GM23338 (cell line): ENCODE data around the gene TESMIN. TPM values are rescaled to one million over a fixed set of nuclear protein-coding genes. Genes with fewer than 3 reads are reported as not detected.

Experiments used
- ATAC-seq: fragments of 200-7000 bp; cut with Tn5 transposase; 3 replicates; pipeline ENCODE4 v1.9.1; 2020
- DNase-seq: peaks from one replicate; pipeline ENCODE4 v3.0.0-alpha.2; 2015; ENCODE audit warnings: low spot score
- H2AFZ ChIP-seq: fragments of 200-600 bp; sonication (generic); 2 replicates; pipeline ENCODE4 v1.8.0; 2016; ENCODE audit warnings: antibody characterized with exemption, mild to moderate bottlenecking, moderate library complexity
- H3F3A ChIP-seq: fragments of 200-600 bp; sonication (generic); replicated peaks from 2 replicates; pipeline ENCODE4 v1.8.0; 2017; ENCODE audit warnings: antibody characterized with exemption, mixed run types, low read depth
- H3K27ac ChIP-seq: fragments of 200-600 bp; sonication (generic); 2 replicates; pipeline ENCODE4 v1.6.1; 2016; ENCODE audit warnings: low read depth
- H3K27me3 ChIP-seq: fragments of 200-600 bp; sonication (generic); 2 replicates; pipeline ENCODE4 v1.8.0; 2016; ENCODE audit warnings: mild to moderate bottlenecking, mixed run types, moderate library complexity; ENCODE audit not compliant: insufficient read depth
- H3K36me3 ChIP-seq: fragments of 200-600 bp; sonication (generic); 2 replicates; pipeline ENCODE4 v1.8.0; 2016; ENCODE audit warnings: mild to moderate bottlenecking; ENCODE audit not compliant: insufficient read depth
- H3K4me1 ChIP-seq: fragments of 200-600 bp; sonication (generic); 2 replicates; pipeline ENCODE4 v1.8.0; 2016; ENCODE audit warnings: mild to moderate bottlenecking, moderate library complexity; ENCODE audit not compliant: insufficient read depth
- H3K4me2 ChIP-seq: fragments of 200-600 bp; sonication (generic); 2 replicates; pipeline ENCODE4 v1.7.1; 2017; ENCODE audit warnings: mixed run types
- H3K4me3 ChIP-seq: fragments of 200-600 bp; sonication (generic); 2 replicates; pipeline ENCODE4 v1.6.1; 2016; ENCODE audit warnings: mixed run types
- H3K79me2 ChIP-seq: fragments of 200-600 bp; sonication (generic); replicated peaks from 2 replicates; pipeline ENCODE4 v1.8.0; 2017; ENCODE audit warnings: mild to moderate bottlenecking; ENCODE audit not compliant: insufficient read depth
- H3K9me2 ChIP-seq: fragments of 200-600 bp; sonication (generic); 2 replicates; pipeline ENCODE4 v1.8.0; 2017; ENCODE audit not compliant: insufficient read depth
- H4K20me1 ChIP-seq: fragments of 200-600 bp; sonication (generic); replicated peaks from 2 replicates; pipeline ENCODE4 v1.8.0; 2017; ENCODE audit warnings: mild to moderate bottlenecking; ENCODE audit not compliant: insufficient read depth
- H3K27ac Mint-ChIP-seq: 2 replicates; pipeline ENCODE4 v1.8.0; 2020; ENCODE audit warnings: inconsistent platforms, mild to moderate bottlenecking, moderate library complexity, mixed read lengths
- H3K27me3 Mint-ChIP-seq: 3 replicates; pipeline ENCODE4 v1.8.0; 2022; ENCODE audit warnings: low read depth, mild to moderate bottlenecking, moderate library complexity, mixed read lengths, inconsistent platforms; ENCODE audit not compliant: insufficient read depth, poor library complexity
- H3K36me3 Mint-ChIP-seq: 3 replicates; pipeline ENCODE4 v1.8.0; 2021; ENCODE audit warnings: low read depth, mild to moderate bottlenecking, inconsistent platforms, moderate library complexity, mixed read lengths
- H3K4me1 Mint-ChIP-seq: 3 replicates; pipeline ENCODE4 v1.8.0; 2020; ENCODE audit warnings: mild to moderate bottlenecking, inconsistent platforms, mixed read lengths
- H3K4me3 Mint-ChIP-seq: 3 replicates; pipeline ENCODE4 v1.8.0; 2021; ENCODE audit warnings: moderate library complexity, mild to moderate bottlenecking, inconsistent platforms, mixed read lengths
- H3K9me3 Mint-ChIP-seq: 3 replicates; pipeline ENCODE4 v1.8.0; 2020; ENCODE audit warnings: moderate library complexity, mild to moderate bottlenecking, inconsistent platforms, mixed read lengths
- CREB1 ChIP-seq: fragments of 250-450 bp; sonication (Bioruptor Pico); IDR thresholded peaks from 2 replicates; pipeline ENCODE4 v1.5.0; 2020; ENCODE audit warnings: low read depth, mild to moderate bottlenecking, moderate library complexity
- EZH2 ChIP-seq: fragments of 200-600 bp; sonication (generic); IDR thresholded peaks from one replicate; pipeline ENCODE4 v1.8.0; 2017; ENCODE audit warnings: antibody characterized with exemption, mild to moderate bottlenecking, low read depth; ENCODE audit not compliant: unreplicated experiment
- EZH2phosphoT487 ChIP-seq: fragments of 200-600 bp; sonication (generic); IDR thresholded peaks from one replicate; pipeline ENCODE4 v1.8.1; 2018; ENCODE audit warnings: antibody characterized with exemption; ENCODE audit not compliant: unreplicated experiment
- JUNB ChIP-seq: IDR thresholded peaks from one replicate; pipeline ENCODE4 v1.6.1; 2016; ENCODE audit warnings: antibody characterized with exemption; ENCODE audit not compliant: unreplicated experiment
- STAT1 ChIP-seq: IDR thresholded peaks from one replicate; pipeline ENCODE4 v1.6.1; 2016; ENCODE audit warnings: antibody characterized with exemption; ENCODE audit not compliant: unreplicated experiment
- ZNF114 ChIP-seq: fragments of 250-450 bp; sonication (Bioruptor Pico); IDR thresholded peaks from 2 replicates; pipeline ENCODE4 v1.5.0; 2020; ENCODE audit warnings: mild to moderate bottlenecking, moderate library complexity
- ZNF331 ChIP-seq: fragments of 250-450 bp; sonication (Bioruptor Pico); IDR thresholded peaks from 2 replicates; pipeline ENCODE4 v1.5.0; 2020; ENCODE audit warnings: low read depth, mild to moderate bottlenecking, moderate library complexity
- polyA plus RNA-seq: library from polyadenylated mRNA; unstranded; fragments of >200 nt; fragmentation: Nextera tagmentation; extraction: Ambion mirVana; gene quantifications from 2 replicates; pipeline ENCODE4 v1.2.1, GENCODE V29; 2016
- total RNA-seq: library from RNA; depleted of rRNA; stranded (reverse); fragments of >200 nt; shearing (Covaris generic); gene quantifications from 2 replicates; pipeline ENCODE4 v1.2.3, GENCODE V29; 2014
- TF ChIP-seq, protein P1 (sequence below): fragments of 250-450 bp; sonication (Bioruptor Pico); IDR thresholded peaks from 2 replicates; pipeline ENCODE4 v1.5.0; 2020; ENCODE audit warnings: mild to moderate bottlenecking, moderate library complexity
- TF ChIP-seq, protein P2 (sequence below), 2 experiments: fragments of 200-600 bp in 1 of 2; sonication (generic) in 1 of 2; conservative IDR thresholded peaks; 2 replicates each; pipeline versions ENCODE4 v1.5.1 to v1.6.1; 2016 to 2017; ENCODE audit warnings: antibody characterized with exemption in 2 of 2, low read depth in 2 of 2, mild to moderate bottlenecking in 2 of 2, moderate library complexity in 1 of 2
- TF ChIP-seq, protein P3 (sequence below): IDR thresholded peaks from one replicate; pipeline ENCODE4 v1.6.1; 2018; ENCODE audit warnings: antibody characterized with exemption; ENCODE audit not compliant: unreplicated experiment
- TF ChIP-seq, protein P4 (sequence below): IDR thresholded peaks from 2 replicates; pipeline ENCODE4 v1.6.1; 2016; ENCODE audit warnings: antibody characterized with exemption

Gene TESMIN
- total and polyA plus RNA-seq, 2 experiments from 2014 or later: 54.5 to 64.6 TPM

DNA sequence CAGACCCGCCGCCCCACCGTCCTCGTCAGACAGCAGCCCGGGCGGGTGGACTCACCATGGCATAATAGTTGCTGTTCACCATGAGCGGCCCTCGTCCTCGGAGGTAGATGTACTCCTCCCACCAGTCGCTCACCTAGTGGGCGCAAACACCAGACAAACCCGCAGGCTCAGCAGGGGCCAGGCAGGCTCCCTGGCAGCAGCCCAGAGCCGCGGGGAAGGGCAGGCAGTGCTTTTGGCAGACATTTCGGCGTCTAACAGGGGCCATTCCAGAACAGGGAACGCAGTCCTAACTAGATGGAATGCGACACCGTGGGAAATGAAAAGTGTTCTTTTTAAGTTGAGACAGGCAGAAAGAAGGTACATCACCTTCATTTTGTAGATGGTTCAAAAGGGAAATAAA lies 45.5 kb upstream of the TESMIN start:
- no peak overlapping the region for H3K4me3 ChIP-seq
- H3K9me2 ChIP-seq: no peaks in the 10 kb centered on the region
- H3K4me2 ChIP-seq: no peak overlapping the region
- H3F3A ChIP-seq: no peaks in the 10 kb centered on the region
- H4K20me1 ChIP-seq: no peaks in the 10 kb centered on the region
- Mint-ChIP-seq H3K27me3 (peaks cover 5% of the 10 kb centered on the region), H3K9me3 (peaks cover under 1% of the 10 kb centered on the region; the same call in 1 of the 3 replicates), H3K27ac (no peak overlapping the region), H3K4me3 (no peak overlapping the region), H3K36me3 (peaks cover 3% of the 10 kb centered on the region; the same call in 2 of the 3 replicates), H3K4me1 (peaks cover 3% of the 10 kb centered on the region; the same call in 2 of the 3 replicates)
- H2AFZ ChIP-seq: no peak overlapping the region
- ATAC-seq: no peak
- H3K36me3 ChIP-seq: no peaks in the 10 kb centered on the region; the same call in 1 of the 2 replicates
- no peaks in the 10 kb centered on the region for H3K4me1 ChIP-seq
- no peaks in the 10 kb centered on the region for H3K79me2 ChIP-seq
- TF ChIP-seq, protein P1, sequence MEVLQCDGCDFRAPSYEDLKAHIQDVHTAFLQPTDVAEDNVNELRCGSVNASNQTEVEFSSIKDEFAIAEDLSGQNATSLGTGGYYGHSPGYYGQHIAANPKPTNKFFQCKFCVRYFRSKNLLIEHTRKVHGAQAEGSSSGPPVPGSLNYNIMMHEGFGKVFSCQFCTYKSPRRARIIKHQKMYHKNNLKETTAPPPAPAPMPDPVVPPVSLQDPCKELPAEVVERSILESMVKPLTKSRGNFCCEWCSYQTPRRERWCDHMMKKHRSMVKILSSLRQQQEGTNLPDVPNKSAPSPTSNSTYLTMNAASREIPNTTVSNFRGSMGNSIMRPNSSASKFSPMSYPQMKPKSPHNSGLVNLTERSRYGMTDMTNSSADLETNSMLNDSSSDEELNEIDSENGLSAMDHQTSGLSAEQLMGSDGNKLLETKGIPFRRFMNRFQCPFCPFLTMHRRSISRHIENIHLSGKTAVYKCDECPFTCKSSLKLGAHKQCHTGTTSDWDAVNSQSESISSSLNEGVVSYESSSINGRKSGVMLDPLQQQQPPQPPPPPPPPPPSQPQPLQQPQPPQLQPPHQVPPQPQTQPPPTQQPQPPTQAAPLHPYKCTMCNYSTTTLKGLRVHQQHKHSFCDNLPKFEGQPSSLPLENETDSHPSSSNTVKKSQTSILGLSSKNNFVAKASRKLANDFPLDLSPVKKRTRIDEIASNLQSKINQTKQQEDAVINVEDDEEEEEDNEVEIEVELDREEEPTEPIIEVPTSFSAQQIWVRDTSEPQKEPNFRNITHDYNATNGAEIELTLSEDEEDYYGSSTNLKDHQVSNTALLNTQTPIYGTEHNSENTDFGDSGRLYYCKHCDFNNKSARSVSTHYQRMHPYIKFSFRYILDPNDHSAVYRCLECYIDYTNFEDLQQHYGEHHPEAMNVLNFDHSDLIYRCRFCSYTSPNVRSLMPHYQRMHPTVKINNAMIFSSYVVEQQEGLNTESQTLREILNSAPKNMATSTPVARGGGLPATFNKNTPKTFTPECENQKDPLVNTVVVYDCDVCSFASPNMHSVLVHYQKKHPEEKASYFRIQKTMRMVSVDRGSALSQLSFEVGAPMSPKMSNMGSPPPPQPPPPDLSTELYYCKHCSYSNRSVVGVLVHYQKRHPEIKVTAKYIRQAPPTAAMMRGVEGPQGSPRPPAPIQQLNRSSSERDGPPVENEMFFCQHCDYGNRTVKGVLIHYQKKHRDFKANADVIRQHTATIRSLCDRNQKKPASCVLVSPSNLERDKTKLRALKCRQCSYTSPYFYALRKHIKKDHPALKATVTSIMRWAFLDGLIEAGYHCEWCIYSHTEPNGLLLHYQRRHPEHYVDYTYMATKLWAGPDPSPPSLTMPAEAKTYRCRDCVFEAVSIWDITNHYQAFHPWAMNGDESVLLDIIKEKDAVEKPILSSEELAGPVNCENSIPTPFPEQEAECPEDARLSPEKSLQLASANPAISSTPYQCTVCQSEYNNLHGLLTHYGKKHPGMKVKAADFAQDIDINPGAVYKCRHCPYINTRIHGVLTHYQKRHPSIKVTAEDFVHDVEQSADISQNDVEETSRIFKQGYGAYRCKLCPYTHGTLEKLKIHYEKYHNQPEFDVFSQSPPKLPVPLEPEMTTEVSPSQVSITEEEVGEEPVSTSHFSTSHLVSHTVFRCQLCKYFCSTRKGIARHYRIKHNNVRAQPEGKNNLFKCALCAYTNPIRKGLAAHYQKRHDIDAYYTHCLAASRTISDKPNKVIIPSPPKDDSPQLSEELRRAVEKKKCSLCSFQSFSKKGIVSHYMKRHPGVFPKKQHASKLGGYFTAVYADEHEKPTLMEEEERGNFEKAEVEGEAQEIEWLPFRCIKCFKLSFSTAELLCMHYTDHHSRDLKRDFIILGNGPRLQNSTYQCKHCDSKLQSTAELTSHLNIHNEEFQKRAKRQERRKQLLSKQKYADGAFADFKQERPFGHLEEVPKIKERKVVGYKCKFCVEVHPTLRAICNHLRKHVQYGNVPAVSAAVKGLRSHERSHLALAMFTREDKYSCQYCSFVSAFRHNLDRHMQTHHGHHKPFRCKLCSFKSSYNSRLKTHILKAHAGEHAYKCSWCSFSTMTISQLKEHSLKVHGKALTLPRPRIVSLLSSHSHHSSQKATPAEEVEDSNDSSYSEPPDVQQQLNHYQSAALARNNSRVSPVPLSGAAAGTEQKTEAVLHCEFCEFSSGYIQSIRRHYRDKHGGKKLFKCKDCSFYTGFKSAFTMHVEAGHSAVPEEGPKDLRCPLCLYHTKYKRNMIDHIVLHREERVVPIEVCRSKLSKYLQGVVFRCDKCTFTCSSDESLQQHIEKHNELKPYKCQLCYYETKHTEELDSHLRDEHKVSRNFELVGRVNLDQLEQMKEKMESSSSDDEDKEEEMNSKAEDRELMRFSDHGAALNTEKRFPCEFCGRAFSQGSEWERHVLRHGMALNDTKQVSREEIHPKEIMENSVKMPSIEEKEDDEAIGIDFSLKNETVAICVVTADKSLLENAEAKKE (CRISPR knock-in tag): no peak
- TF ChIP-seq ZNF331 (no peak), JUNB (no peak), EZH2 (no peak), ZNF114 (CRISPR knock-in tag) (no peak), STAT1 (no peak), EZH2phosphoT487 (no peak), CREB1 (CRISPR knock-in tag) (no peak)
- TF ChIP-seq, protein P2, sequence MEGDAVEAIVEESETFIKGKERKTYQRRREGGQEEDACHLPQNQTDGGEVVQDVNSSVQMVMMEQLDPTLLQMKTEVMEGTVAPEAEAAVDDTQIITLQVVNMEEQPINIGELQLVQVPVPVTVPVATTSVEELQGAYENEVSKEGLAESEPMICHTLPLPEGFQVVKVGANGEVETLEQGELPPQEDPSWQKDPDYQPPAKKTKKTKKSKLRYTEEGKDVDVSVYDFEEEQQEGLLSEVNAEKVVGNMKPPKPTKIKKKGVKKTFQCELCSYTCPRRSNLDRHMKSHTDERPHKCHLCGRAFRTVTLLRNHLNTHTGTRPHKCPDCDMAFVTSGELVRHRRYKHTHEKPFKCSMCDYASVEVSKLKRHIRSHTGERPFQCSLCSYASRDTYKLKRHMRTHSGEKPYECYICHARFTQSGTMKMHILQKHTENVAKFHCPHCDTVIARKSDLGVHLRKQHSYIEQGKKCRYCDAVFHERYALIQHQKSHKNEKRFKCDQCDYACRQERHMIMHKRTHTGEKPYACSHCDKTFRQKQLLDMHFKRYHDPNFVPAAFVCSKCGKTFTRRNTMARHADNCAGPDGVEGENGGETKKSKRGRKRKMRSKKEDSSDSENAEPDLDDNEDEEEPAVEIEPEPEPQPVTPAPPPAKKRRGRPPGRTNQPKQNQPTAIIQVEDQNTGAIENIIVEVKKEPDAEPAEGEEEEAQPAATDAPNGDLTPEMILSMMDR (conservative IDR thresholded peaks at IDR 0.05; ENCODE audit: low read depth in 2 of 2): no peak
- TF ChIP-seq, protein P3, sequence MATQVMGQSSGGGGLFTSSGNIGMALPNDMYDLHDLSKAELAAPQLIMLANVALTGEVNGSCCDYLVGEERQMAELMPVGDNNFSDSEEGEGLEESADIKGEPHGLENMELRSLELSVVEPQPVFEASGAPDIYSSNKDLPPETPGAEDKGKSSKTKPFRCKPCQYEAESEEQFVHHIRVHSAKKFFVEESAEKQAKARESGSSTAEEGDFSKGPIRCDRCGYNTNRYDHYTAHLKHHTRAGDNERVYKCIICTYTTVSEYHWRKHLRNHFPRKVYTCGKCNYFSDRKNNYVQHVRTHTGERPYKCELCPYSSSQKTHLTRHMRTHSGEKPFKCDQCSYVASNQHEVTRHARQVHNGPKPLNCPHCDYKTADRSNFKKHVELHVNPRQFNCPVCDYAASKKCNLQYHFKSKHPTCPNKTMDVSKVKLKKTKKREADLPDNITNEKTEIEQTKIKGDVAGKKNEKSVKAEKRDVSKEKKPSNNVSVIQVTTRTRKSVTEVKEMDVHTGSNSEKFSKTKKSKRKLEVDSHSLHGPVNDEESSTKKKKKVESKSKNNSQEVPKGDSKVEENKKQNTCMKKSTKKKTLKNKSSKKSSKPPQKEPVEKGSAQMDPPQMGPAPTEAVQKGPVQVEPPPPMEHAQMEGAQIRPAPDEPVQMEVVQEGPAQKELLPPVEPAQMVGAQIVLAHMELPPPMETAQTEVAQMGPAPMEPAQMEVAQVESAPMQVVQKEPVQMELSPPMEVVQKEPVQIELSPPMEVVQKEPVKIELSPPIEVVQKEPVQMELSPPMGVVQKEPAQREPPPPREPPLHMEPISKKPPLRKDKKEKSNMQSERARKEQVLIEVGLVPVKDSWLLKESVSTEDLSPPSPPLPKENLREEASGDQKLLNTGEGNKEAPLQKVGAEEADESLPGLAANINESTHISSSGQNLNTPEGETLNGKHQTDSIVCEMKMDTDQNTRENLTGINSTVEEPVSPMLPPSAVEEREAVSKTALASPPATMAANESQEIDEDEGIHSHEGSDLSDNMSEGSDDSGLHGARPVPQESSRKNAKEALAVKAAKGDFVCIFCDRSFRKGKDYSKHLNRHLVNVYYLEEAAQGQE: no peak
- TF ChIP-seq, protein P4, sequence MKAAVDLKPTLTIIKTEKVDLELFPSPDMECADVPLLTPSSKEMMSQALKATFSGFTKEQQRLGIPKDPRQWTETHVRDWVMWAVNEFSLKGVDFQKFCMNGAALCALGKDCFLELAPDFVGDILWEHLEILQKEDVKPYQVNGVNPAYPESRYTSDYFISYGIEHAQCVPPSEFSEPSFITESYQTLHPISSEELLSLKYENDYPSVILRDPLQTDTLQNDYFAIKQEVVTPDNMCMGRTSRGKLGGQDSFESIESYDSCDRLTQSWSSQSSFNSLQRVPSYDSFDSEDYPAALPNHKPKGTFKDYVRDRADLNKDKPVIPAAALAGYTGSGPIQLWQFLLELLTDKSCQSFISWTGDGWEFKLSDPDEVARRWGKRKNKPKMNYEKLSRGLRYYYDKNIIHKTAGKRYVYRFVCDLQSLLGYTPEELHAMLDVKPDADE: no peak
- no peak overlapping the region; the same call in 1 of the 2 replicates for H3K27ac ChIP-seq
- no peaks in the 10 kb centered on the region for H3K27me3 ChIP-seq
- no peak for DNase-seq
